Neural progenitor cell (in vitro differentiated cells): ENCODE measurements around the gene CHMP1A. TPM values are rescaled to one million over a fixed set of nuclear protein-coding genes. Genes with fewer than 3 reads are reported as not detected.

Experiments used
- DNase-seq: peaks from one replicate; pipeline ENCODE4 v3.0.0-alpha.2; 2016; ENCODE audit warnings: low spot score
- H2AFZ ChIP-seq: fragments of 200-600 bp; sonication (generic); replicated peaks from 2 replicates; pipeline ENCODE4 v1.6.1; 2016; ENCODE audit warnings: antibody characterized with exemption
- H3F3A ChIP-seq: fragments of 200-600 bp; sonication (generic); 2 replicates; pipeline ENCODE4 v1.6.1; 2016; ENCODE audit warnings: antibody characterized with exemption, low read depth
- H3K27ac ChIP-seq: fragments of 200-600 bp; sonication (generic); 2 replicates; pipeline ENCODE4 v1.5.1; 2016; ENCODE audit warnings: mild to moderate bottlenecking
- H3K27me3 ChIP-seq: fragments of 200-600 bp; sonication (generic); 2 replicates; pipeline ENCODE4 v1.6.1; 2016; ENCODE audit warnings: mild to moderate bottlenecking, moderate library complexity
- H3K36me3 ChIP-seq: fragments of 200-600 bp; sonication (generic); 2 replicates; pipeline ENCODE4 v1.5.1; 2016
- H3K4me1 ChIP-seq: fragments of 200-600 bp; sonication (generic); 2 replicates; pipeline ENCODE4 v1.6.1; 2016; ENCODE audit warnings: mixed run types
- H3K4me2 ChIP-seq: fragments of 200-600 bp; sonication (generic); 2 replicates; pipeline ENCODE4 v1.6.1; 2016
- H3K4me3 ChIP-seq: fragments of 200-600 bp; sonication (generic); 2 replicates; pipeline ENCODE4 v1.5.1; 2016
- H3K79me2 ChIP-seq: fragments of 200-600 bp; sonication (generic); 2 replicates; pipeline ENCODE4 v1.6.1; 2016; ENCODE audit warnings: low read depth
- H3K9ac ChIP-seq: fragments of 200-600 bp; sonication (generic); 2 replicates; pipeline ENCODE4 v1.6.1; 2016
- H3K9me3 ChIP-seq: fragments of 200-600 bp; sonication (generic); 2 replicates; pipeline ENCODE4 v1.5.1; 2016; ENCODE audit warnings: low read depth
- H4K20me1 ChIP-seq: fragments of 200-600 bp; sonication (generic); 2 replicates; pipeline ENCODE4 v1.6.1; 2016; ENCODE audit warnings: low read depth
- H3K27ac Mint-ChIP-seq: 3 replicates; pipeline ENCODE4 v1.8.0; 2021; ENCODE audit warnings: mixed read lengths
- H3K27me3 Mint-ChIP-seq: 2 replicates; pipeline ENCODE4 v1.8.0; 2022; ENCODE audit warnings: low read depth, mild to moderate bottlenecking, inconsistent platforms, moderate library complexity, mixed read lengths; ENCODE audit not compliant: insufficient read depth
- H3K36me3 Mint-ChIP-seq: 3 replicates; pipeline ENCODE4 v1.8.0; 2021; ENCODE audit warnings: mixed read lengths
- H3K4me1 Mint-ChIP-seq: 3 replicates; pipeline ENCODE4 v1.8.0; 2021; ENCODE audit warnings: mixed read lengths
- H3K4me3 Mint-ChIP-seq: 3 replicates; pipeline ENCODE4 v1.8.0; 2021; ENCODE audit warnings: mild to moderate bottlenecking, moderate library complexity, mixed read lengths
- H3K9me3 Mint-ChIP-seq: 3 replicates; pipeline ENCODE4 v1.8.0; 2020; ENCODE audit warnings: mixed read lengths
- EZH2 ChIP-seq: fragments of 200-600 bp; sonication (generic); IDR thresholded peaks from 2 replicates; pipeline ENCODE4 v1.6.1; 2017; ENCODE audit warnings: antibody characterized with exemption, mild to moderate bottlenecking, moderate library complexity
- EZH2phosphoT487 ChIP-seq: fragments of 200-600 bp; sonication (generic); IDR thresholded peaks from 2 replicates; pipeline ENCODE4 v1.6.1; 2017; ENCODE audit warnings: antibody characterized with exemption
- total RNA-seq: library from RNA; depleted of rRNA; stranded (reverse); fragments of >200 nt; gene quantifications from 2 replicates; pipeline ENCODE4 v1.2.3, GENCODE V29; 2015; ENCODE audit warnings: low replicate concordance
- TF ChIP-seq, protein P1 (sequence below): fragments of 200-600 bp; sonication (generic); IDR thresholded peaks from 2 replicates; pipeline ENCODE4 v1.5.1; 2017; ENCODE audit warnings: antibody characterized with exemption, mild to moderate bottlenecking

Gene CHMP1A
- total RNA-seq, 1 donor from 2014 or later: 34.6 TPM

DNA sequence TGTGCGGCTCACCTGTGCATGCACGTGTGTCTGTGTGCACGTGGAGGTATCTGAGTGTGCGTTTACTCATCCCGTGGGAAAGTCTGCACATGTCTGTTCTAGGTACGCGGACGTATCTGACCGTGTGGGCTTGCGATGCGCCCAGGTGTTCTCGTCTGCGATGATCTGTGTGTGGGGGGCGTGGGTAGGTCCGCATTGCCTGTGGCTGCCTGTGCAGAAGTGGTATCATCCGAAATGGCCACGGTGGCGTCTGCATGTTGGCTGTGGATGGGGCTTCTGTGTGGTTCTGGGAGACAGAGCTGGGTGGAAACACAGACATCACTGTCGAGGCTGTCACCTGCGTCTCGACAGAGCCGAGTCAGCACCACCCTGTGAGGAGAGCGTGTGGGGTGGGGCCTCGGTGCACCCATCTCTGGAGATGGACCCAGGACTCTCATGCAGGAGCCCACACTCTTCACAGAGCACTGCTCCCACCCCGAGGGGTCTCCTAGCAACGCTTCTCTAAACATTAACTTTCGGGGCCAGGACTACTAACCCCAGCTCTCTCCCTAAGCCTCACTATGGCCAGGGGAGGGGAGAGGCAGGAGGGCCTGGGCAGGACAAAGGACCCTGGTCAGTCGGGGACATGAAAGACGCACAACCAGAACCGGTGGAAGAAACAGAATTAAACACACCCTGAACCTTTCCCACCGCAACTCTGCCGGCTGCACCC, 35.7 kb downstream of the CHMP1A start:
- Histone ChIP-seq H3K4me1 (peaks cover 18% of the 10 kb centered on the region), H3F3A (peaks cover 28% of the 10 kb centered on the region), H3K9me3 (no peaks in the 10 kb centered on the region), H3K79me2 (no peaks in the 10 kb centered on the region), H4K20me1 (no peaks in the 10 kb centered on the region), H2AFZ (no peak overlapping the region), H3K4me3 (no peak overlapping the region), H3K36me3 (no peaks in the 10 kb centered on the region), H3K27me3 (peaks cover 12% of the 10 kb centered on the region), H3K9ac (no peak overlapping the region), H3K4me2 (no peak overlapping the region), H3K27ac (no peak overlapping the region)
- H3K27ac Mint-ChIP-seq: peak overlapping the region; percentile 57
- TF ChIP-seq, protein P1, sequence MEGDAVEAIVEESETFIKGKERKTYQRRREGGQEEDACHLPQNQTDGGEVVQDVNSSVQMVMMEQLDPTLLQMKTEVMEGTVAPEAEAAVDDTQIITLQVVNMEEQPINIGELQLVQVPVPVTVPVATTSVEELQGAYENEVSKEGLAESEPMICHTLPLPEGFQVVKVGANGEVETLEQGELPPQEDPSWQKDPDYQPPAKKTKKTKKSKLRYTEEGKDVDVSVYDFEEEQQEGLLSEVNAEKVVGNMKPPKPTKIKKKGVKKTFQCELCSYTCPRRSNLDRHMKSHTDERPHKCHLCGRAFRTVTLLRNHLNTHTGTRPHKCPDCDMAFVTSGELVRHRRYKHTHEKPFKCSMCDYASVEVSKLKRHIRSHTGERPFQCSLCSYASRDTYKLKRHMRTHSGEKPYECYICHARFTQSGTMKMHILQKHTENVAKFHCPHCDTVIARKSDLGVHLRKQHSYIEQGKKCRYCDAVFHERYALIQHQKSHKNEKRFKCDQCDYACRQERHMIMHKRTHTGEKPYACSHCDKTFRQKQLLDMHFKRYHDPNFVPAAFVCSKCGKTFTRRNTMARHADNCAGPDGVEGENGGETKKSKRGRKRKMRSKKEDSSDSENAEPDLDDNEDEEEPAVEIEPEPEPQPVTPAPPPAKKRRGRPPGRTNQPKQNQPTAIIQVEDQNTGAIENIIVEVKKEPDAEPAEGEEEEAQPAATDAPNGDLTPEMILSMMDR: no peak
- TF ChIP-seq EZH2 (no peak), EZH2phosphoT487 (no peak)
- no peaks in the 10 kb centered on the region for H3K9me3 Mint-ChIP-seq
- peak overlapping the region; percentile 53 for H3K4me3 Mint-ChIP-seq
- H3K27me3 Mint-ChIP-seq: peaks cover 10% of the 10 kb centered on the region
- DNase-seq: no peak
- H3K4me1 Mint-ChIP-seq: peaks cover 41% of the 10 kb centered on the region
- H3K36me3 Mint-ChIP-seq: no peaks in the 10 kb centered on the region

DNA sequence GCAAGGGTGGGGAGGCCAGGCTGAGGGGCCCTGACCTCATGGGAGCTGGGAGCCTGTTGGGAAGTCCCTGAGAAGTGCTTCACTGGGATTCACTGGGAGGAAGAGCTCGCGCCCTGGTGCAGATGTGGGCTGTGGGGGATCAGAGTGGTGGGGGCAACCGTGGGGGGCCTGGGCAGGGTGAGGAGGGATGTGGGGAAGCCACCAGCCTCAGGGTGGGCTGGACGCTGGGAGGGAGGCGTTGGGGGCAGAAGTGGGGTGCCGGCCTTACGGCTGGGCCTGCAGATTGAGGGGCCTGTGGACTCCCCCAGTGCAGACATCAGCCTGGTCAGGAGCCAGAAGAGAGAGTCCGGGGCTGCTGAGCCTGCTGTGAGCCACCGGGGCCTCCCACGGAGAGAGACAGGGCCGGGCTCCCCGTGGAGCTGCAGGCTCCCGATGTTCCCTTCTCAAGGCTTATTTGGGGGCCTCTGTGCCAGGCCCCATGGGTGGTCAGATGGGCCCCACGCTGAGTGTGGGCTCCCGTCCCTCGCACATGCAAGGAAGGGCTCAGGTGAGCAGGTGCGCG, 36.3 kb downstream of the CHMP1A start:
- peaks cover 12% of the 10 kb centered on the region for H3K27me3 ChIP-seq
- H3K9ac ChIP-seq: no peak overlapping the region
- H4K20me1 ChIP-seq: no peaks in the 10 kb centered on the region
- Mint-ChIP-seq H3K9me3 (no peaks in the 10 kb centered on the region), H3K27ac (peak overlapping the region; percentile 63), H3K36me3 (no peaks in the 10 kb centered on the region), H3K4me1 (peaks cover 44% of the 10 kb centered on the region), H3K27me3 (peaks cover 11% of the 10 kb centered on the region), H3K4me3 (no peak overlapping the region)
- H3K79me2 ChIP-seq: no peaks in the 10 kb centered on the region
- no peaks in the 10 kb centered on the region for H3K36me3 ChIP-seq
- no peak overlapping the region for H3K27ac ChIP-seq
- H3K4me2 ChIP-seq: no peak overlapping the region
- peaks cover 28% of the 10 kb centered on the region for H3F3A ChIP-seq
- H3K4me1 ChIP-seq: peaks cover 18% of the 10 kb centered on the region
- TF ChIP-seq EZH2 (no peak), EZH2phosphoT487 (no peak)
- TF ChIP-seq, protein P1: no peak
- no peak overlapping the region for H3K4me3 ChIP-seq
- no peaks in the 10 kb centered on the region for H3K9me3 ChIP-seq
- no peak overlapping the region for H2AFZ ChIP-seq
- DNase-seq: no peak

DNA sequence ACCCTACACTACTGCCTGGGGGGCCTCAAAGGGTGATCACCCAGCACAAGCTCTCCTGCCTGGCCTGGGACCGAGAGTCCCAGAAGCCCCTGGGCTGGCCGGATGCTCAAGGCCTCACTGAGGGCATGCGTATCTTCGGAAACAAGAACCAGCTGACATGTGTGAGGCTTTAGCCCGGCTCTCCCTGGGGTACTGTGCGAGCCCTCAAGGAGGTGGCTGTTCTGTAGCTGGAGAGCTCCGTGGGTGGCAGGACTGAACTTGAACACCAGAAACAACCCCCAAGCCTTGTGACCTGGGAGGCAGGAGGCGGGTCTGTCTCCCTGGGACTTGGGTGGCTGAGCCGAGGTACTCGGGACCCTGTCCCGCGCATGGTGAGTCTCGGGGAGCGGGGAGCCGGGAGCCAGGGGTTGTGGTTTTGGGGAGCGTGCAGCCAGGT, 37.1 kb downstream of the CHMP1A start:
- H3K27ac ChIP-seq: no peak overlapping the region

More for the DNA sequence above, 37.1 kb downstream of the CHMP1A start:
- Histone ChIP-seq H3K9ac (no peak overlapping the region), H3K36me3 (no peaks in the 10 kb centered on the region), H3K79me2 (no peaks in the 10 kb centered on the region), H3K9me3 (no peaks in the 10 kb centered on the region), H3K4me2 (no peak overlapping the region), H3K4me3 (no peak overlapping the region), H2AFZ (no peak overlapping the region), H3K4me1 (peaks cover 15% of the 10 kb centered on the region), H3F3A (peaks cover 28% of the 10 kb centered on the region), H4K20me1 (no peaks in the 10 kb centered on the region), H3K27me3 (peaks cover 12% of the 10 kb centered on the region)
- Mint-ChIP-seq H3K4me3 (peak overlapping the region; percentile 8), H3K9me3 (no peaks in the 10 kb centered on the region), H3K27me3 (peaks cover 11% of the 10 kb centered on the region), H3K27ac (no peak overlapping the region), H3K36me3 (no peaks in the 10 kb centered on the region), H3K4me1 (peaks cover 44% of the 10 kb centered on the region)
- DNase-seq: no peak
- TF ChIP-seq EZH2phosphoT487 (no peak), EZH2 (no peak)
- TF ChIP-seq, protein P1: no peak
